Measurements from ENCODE around the gene WDR73. TPM values are rescaled to one million over a fixed set of nuclear protein-coding genes. Genes with fewer than 3 reads are reported as not detected.
"Not testable (repeated sequence)": the region's sequence is repeated elsewhere in the genome, so short reads cannot be mapped to it uniquely, and the experiment has no call there.

The WDR73 gene
- 15.6 TPM for polyA plus RNA-seq (2013, experiment 1 of 2; ENCODE audit: insufficient read length)
- polyA plus RNA-seq (2013, experiment 2 of 2; ENCODE audit: insufficient read length), result 16.6 TPM

DNA sequence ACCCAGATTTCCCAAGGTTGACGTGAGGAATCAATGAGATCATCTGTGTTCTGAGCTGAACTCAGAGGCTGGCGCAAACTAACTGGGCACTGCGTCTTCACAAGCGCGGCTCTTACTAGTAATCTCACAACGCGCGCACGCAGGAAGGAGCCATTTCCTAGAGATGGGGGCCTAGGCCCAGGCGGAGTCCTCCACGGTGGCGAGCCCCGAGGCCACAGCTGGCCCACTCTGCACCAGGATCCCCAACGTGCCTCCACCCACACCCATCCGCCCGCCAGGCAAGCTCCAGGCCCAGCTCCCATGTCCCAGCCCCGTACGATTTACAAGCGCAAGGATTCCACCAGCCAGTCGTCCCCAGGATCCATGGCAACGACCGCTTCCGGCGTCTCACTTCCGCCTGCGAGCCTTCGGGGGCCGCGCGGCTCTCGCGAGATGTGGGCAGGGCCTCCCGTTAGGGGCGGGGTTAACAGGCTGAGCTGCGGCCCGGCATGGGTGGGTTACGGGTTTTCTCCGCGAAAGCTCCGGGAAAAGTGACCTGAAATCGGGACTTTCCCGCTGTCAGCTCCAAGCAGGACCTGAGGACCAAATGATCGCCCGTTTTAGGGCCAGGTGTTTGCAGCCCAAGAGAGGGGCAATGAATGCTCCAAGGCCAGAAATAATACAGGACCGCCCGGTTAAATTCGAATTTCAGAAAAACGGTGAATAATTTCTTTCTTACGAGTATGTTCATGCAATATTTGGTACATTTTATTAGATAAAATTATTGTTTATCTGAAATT lies at the start of gene WDR73:
Gene WDR73 (minus strand): TSS at position 374 of the 779 bp plus-strand sequence. CDS start 9 bp downstream, at position 365.
- peak; percentile 94 for DNase-seq

DNA sequence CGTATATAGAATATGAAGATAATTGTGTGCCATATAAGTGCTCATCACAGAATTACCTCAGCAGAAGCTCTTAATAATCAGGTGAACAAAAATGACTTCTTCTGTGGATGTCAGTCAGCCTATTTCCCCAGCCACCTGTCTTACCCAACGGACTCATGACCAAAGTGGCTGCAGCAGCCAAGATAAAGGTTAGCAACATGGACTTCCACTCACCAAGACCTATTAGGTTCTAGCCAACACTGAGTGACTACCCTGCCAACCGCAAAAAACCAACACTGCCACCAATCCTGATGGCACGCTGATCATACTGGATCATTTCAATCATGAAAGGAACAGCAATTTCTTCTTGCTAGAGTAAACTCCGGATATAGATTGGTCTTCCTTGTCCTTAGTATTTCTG lies 49.7 kb upstream of the WDR73 start:
- DNase-seq, result no peak

DNA sequence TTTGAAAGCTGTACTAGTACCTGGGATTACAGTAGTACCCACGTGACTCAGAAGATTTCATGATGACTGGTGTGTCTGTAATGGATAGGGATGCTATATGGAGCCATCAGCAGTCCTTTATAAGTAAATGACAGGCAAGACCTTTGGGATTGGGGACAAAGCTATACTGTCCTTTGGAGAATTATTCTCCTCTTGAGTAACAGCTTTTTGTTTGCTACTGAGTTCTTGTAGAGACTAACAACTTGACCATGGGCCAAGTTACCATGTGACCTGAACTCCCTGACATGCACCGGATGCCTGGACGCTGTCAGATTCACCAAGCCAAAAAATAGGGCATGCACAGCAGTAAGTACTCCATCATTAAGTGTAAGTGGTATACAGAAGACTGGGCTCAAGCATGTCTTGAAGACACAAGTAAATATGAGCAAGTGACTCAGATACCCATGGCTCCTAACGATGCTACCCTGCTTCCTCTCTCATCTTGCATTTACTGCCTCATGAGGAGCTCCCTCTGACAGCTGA lies 48.9 kb upstream of the WDR73 start:
- DNase-seq, result no peak

DNA sequence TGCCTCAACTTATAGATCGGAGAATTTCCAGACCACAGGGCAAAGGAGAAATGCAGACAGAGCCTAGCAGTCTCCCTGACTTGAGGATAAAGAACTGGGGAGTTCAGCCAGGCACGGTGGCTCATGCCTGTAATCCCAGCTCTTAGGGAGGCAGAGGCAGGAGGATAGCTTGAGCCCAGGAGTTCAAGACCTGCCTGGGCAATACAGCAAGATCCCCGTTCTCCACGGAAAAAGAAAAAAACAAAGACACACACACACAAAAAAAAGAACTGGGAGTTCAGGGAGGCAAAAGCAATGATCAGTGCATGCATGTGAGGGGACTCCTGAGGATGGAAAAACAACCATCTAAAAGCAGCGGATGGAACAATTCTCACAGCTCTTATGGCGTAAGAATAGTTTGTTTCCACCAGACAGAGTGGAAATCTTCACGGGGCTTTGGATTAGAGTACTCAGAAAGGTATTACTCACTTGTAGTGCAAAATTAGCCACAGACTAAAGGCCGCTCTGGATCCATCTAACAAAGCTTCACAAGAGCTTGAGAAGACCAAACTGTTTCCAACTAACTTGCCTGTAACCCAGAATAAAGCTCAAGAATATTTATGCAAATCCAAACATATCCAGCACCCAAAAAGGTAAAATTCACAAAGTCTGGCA lies 45.6 kb upstream of the WDR73 start:
- DNase-seq, result no peak

DNA sequence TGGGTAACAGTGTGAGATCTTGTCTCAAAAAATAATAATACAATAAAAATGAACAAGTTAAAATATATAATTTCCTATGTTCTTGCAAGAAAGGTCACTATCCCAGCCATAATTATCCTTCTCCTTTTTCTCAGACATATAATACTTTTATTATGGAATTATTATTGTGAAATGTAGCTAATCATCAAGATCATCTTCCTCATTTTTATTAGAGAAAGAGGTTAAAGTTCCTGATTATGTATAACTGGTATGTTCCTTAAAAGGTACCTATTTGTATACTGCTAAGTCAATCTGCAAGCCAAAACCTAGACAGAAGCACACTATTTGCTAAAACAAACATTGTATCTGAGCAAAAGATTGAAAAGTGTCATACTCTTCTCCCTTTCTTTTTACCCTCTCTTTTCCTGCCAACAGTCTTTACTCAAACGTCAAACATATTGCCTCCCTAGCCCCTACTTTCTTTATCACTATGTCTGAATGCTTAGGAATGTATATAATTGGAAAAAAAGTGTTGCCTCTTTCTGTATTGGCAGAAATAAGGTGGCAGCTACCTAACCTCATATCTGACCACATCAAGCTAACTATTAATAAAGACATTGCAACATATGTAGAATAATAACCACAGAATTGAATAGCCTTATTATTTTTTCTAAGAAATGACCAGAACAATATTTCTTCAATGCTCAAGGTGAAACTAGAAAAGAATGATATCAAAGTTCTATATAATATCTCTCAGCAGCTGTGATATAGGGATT lies 43.3 kb upstream of the WDR73 start:
- DNase-seq, result no peak

DNA sequence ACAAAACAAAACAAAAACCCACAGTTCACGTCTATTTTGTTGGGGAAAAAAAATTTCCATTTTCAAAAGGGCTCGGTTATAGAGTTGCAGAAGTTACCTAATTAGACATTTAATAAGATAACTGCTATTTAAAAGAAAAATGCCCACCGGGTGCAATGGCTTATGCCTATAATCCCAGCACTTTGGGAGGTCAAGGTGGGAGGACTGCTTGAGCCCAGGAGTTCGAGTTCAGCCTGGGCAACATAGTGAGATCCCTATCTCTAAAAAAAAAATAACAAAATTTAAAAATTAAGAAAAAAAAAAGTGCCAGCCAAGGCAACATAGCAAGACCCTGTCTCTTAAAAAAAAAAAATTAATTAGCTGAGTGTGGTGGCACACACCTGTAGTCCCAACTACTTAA lies 42.7 kb upstream of the WDR73 start:
- no peak for DNase-seq

DNA sequence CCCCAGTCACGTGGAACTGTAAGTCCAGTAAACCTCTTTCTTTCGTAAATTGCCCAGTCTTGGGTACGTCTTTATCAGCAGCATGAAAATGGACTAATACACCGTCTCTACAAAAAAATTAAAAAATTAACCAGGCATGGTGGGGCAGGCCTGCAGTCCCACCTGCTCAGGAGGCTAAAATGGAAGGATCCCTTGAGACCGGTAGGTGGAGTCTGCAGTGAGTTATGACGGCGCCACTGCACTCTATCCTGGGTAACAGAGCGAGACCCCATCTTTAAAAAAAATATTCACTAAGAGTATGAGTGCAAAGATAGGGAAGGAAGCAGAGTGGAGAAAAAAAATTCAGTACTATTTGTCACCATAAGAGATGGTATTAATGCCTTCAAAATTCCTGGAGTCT lies 36.3 kb upstream of the WDR73 start:
- no peak for DNase-seq

DNA sequence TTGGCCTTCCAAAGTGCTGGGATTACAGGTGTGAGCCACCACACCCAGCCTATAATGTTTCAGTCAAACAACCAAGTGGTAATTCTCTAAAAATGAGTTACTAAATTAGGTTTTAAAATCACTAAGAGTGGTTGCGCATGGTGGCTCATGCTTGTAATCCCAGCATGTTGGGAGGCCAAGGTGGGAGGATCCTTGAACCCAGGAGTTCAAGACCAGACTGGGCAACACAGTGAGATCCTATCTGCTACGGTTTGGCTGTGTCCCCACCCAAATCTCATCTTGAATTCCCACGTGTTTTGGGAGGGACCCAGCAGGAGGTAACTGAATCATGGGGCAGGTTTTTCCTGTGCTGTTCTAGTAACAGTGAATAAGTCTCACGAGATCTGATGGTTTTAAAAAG lies 35.8 kb upstream of the WDR73 start:
- no peak for DNase-seq

DNA sequence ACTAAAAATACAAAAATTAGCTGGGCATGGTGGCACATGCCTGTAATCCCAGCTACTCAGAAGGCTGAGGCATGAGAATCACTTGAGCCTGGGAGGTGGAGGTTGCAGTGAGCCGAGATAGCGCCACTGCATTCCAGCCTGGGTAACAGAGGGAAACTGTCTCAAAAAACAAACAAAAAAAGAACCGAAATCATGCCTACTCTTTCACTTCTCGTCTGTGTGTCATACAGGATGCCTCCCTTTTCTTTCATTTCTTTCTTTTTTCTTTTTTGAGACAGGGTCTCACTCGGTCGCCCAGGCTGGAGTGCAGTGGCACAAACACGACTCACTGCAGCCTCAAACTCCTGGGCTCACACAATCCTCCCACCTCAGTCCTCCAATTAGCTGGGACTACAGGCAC lies 32.4 kb upstream of the WDR73 start:
- DNase-seq, result not testable (repeated sequence)

DNA sequence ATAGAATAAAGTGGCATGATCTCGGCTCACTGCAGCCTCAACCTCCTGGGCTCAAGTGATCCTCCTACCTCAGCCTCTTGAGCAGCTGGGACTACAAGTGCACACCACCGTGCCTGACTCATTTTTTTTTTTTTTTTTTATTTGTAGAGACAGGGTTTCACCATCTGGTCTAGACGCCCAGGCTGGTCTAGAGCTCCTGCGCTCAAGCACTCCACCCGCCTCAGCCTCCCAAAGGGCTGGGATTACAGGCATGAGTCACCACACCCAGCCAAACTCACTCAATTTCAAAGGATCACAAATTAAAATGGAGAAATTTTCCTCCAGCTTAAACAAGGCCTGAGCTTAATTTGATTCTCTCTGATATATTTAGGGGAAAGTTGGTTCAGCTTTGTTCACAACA lies 31.2 kb upstream of the WDR73 start:
- peak; percentile 86 for DNase-seq

DNA sequence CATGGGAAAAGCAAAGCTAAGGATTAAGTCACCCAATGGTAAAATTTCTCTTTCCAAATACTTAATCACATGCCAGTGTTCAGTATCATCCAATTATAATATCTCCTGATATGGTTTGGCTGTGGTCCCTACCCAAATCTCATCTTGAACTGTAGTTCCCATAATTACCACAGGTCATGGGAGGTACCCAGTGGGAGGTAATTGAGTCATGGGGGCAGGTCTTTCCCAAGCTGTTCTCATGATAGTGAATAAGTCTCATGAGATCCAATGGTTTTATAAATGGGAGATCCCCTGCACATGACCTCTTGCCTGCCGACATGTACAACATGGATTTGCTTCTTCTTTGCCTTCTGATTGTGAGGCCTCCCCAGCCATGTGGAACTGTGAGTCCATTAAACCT lies 30.0 kb upstream of the WDR73 start:
- DNase-seq, result no peak

DNA sequence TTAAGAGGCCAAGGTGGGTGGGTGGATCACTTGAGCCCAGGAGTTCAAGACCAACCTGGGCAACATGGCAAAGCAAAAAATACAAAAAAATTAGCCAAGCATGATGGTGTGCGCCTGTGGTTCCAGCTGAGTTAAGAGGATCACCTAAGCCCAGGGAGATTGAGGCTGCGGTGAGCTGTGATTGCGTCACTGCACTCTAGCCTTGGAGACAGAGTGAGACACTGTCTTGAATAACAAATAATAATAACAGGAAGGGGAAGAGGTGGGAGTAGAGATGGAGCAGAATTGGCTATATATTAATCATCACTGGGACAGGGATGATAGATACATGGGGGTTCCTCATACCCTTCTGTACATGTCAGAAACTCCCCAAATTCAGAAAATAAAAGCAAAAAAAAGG lies 27.7 kb upstream of the WDR73 start:
- DNase-seq, result no peak

DNA sequence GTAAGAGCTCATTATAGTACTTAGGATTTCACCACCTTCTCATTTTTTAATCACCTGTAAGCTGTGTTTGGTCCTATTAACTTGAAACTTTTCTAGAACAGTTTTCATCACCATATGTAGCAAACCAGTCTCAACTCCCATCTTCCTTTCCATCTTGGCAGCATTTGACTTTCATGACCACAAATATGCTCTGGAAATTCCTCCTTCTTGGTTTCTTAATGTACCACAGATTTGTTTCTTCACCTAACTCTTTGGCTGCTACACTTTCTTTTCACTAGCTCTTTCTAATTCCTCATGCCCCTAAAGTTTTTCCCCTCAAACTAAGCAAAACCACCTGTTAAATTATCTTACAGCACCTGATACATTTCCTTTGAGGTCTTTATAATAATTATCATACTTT lies 17.1 kb upstream of the WDR73 start:
- peak; percentile 86 for DNase-seq

DNA sequence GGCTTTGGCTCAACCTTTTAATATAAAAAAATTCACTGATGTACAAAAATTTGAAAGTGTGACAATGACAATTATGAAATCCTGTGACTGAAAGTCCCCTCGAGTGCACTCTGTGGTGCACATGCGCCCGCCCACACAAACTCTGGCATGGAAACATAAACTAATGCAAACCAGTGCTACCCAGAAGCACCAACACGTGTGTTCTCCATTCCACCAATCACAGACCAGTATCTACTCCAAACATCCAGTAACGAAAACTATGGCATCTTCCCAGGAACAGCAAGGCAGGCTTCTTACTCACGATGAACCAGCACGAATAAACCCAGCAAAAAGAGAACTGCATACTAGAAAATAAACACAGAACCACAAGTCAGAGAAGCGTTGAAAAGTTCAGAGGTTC lies 15.6 kb upstream of the WDR73 start:
- peak; percentile 51 for DNase-seq

DNA sequence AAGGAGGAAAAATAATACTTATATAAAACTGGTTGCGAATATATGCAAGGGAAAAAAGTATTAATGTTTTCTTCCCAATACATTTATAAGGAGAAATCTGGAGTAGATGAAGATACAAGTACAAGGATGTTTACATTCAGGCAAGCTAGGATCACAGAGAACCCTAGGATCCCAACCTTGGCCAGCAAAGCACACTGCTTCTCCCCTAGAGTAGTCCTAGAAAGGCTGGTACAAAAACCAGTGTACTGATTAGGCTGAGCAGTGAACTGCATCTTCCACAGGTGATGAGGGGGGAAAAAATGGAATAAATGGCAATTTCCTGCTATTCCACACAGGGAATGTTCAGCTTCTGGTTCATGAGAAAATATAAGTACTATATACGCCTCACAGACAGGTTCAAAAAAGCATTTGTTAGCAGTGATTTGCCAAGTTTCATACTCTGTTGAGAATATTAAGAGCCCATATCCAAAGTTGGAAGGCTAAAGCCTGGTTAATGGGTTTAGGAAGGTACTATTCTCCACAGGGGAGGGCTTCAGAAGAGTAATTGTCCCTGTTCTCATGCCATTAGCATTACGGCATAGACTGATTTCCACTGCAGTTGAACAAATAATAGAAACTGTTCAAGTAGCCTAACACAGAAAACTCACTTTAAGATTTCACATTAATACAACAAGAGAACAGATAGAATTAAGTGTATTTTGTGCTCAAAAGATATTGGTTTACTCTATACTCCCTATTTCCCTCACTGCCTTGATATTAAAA lies 14.3 kb upstream of the WDR73 start:
- DNase-seq, result no peak

DNA sequence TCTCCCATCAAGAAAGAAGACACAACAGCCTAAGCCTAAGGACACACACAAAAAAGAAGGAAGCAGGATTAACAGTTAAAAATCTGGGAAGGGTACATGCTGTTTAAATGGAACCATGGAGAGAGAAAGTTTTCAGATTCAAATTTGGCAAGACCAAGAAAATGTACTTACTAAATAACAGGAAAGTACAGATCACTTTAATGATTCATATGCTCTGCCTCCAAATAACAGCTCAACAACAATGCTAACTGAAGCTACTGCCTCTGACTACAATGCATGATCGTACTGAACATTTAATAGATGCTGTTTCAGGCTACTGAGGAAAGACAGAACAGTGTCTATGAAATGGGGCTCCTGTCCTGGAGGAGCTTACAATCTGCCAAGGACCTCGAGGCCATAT lies 12.3 kb upstream of the WDR73 start:
- DNase-seq, result no peak

DNA sequence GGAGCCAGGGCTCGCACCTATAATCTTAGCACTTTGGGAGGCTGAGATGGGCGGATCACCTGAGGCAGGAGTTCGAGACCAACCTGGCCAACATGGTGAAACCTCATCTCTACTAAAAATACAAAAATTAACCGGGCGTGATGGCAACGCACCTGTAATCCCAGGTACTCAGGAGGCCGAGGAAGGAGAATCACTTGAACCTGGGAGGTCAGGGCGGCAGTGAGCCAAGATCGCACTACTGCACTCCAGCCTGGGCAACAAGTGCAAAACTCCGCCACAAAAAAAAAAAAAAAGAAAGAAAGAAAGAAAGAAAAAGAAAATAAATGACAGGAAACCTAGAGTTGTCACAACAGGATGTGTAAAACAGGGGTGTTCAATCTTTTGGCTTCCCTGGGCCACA lies 6.9 kb upstream of the WDR73 start:
- no peak for DNase-seq

DNA sequence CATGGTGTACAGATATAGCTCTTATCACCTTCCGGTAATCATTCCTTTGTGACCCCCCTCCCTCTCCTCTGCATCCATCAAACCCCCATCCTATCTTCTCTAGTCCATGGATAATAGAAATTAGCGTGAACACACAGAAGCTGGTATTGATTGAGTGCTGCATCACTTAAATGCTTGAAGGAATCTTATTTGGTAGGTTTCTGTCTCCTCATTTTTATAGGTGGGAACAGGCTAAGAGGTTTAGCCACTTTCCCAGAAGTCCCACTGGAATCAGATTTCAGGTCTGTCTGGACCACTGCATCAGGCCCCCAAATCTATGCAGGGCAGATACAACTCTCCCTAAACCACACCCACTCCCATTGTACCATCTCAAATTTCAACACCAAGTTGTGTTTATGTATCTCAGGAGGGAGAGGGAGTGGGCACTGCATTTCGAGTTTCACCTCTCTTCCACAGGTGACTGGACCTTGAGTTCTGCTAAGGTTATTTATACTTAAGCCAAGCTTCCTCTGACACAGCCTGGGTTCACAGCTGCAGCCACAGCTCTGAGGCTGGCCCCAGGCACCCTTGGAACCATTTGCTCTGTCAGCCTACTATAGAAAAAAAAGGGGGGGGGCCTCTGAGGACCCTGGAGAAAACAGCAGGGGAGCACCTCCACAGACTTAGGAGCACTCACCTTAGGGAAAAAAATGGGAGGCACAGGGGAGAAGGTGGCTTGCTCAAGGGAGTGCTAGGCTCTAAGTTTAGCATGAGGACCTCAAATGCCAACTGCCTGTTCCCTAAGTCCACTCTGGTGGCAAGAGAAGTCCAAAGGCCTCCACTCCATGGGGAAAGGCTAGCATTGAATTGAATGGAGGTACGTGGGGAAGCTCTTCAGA lies 6.1 kb upstream of the WDR73 start:
- DNase-seq, result no peak

DNA sequence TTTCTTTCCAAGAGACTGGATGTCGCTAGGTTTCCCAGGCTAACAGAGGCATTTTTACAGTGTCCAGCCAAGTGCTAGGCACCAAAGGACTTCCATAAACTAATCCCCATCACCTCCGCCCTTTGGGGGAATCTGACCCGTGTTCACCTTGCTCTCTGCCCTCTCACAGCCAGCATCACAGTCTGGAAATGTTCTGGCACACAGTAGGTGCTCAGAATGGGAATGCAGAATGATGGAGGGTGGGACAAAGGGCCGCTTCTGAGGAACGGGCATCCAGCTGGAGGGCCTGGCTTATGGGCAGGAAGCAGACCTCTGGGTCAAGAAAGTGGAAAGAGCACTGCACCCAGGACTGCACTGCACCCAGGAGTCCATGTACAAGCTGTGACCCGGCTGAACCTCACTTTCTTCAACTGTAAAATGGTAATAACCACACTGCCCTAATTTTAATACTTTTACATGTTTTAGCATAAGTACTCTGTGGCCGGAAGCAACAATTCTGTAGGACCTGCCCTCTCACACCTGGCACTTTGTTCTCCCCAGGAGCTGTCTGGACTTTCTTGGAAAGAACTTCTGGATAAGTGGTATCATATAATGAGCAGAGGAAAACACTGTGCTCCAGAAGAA lies 4.8 kb upstream of the WDR73 start:
- DNase-seq, result no peak

DNA sequence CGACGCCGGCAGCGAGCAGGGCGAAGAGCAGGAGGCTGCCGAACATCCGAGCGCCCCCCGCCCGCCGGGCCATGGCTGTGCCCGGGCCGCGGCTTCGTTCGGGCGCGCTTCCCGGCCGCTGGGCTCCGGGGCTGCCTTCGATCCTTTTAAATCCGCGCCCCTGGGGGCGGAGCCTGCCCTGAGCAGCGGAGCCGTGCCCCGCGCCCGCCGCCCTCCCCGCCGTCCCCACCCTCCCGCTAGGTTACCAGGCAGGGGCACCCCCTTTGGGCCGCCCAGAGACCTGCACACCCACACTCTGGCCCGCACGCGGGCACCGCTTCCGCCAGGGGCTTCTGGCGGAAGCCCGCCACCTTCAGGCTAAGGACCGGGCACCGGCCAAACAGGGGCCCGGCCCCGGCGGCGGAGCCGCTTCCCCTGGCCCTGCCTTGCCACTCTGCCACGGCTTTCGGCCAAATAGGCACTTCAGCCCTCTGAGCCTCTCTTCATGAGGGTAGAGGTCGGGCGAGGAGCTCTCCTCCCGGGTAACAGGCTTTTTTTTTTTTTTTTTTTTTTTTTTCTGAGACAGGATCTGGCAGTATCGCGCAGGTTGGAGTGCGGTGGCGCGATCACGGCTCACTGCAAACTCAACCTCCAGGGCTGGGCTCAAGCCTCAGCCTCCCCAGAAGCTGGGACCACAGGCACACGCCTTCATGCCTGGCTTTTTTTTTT lies 4.2 kb upstream of the WDR73 start, which contains the start of gene NMB:
Gene NMB (minus strand): TSS at position 120 of the 708 bp plus-strand sequence. CDS start 47 bp downstream, at position 73.
- peak; percentile 71 for DNase-seq

Measured in fibroblast of skin of abdomen (primary cell).